ENCODE data around the gene CBY1.

The CBY1 gene

GRCh38 chr22:38706101-38706900 is 49.9 kb downstream of the CBY1 start:
- H3K27me3 ChIP-seq (ENCODE audit: control insufficient read depth, insufficient read depth, low read length) = no peaks in the 10 kb centered on the region
- H3K4me2 ChIP-seq (ENCODE audit: low read length) = peak overlapping the region; percentile 82
- peak overlapping the region; percentile 73 for H3K4me3 ChIP-seq (ENCODE audit: low read length)
- H3K4me1 ChIP-seq (ENCODE audit: control insufficient read depth, insufficient read depth, low read length) = peaks cover 27% of the 10 kb centered on the region
- no peaks in the 10 kb centered on the region for H3K36me3 ChIP-seq (ENCODE audit: insufficient read depth, low read length)
- peak overlapping the region; percentile 93 for H3K9ac ChIP-seq (ENCODE audit: low read depth, low read length)
- H3K9me3 ChIP-seq (replicated peaks; ENCODE audit: low read length) = no peaks in the 10 kb centered on the region

- H3K4me1 ChIP-seq (ENCODE audit: control insufficient read depth, insufficient read depth, low read length) = peaks cover 21% of the 10 kb centered on the region
- peak overlapping the region; percentile 73 for H3K4me3 ChIP-seq (ENCODE audit: low read length)
- H3K9me3 ChIP-seq (replicated peaks; ENCODE audit: low read length) = no peaks in the 10 kb centered on the region
- peak overlapping the region; percentile 93 for H3K9ac ChIP-seq (ENCODE audit: low read depth, low read length)
- H3K27me3 ChIP-seq (ENCODE audit: control insufficient read depth, insufficient read depth, low read length) = no peaks in the 10 kb centered on the region
- no peaks in the 10 kb centered on the region for H3K36me3 ChIP-seq (ENCODE audit: insufficient read depth, low read length)
- peak overlapping the region; percentile 82 for H3K4me2 ChIP-seq (ENCODE audit: low read length)
Observed at GRCh38 chr22:38706901-38707195, 50.4 kb downstream of the CBY1 start.

- Histone ChIP-seq H3K4me3 (ENCODE audit: low read length) (peak overlapping the region; percentile 73), H3K27me3 (ENCODE audit: control insufficient read depth, insufficient read depth, low read length) (no peaks in the 10 kb centered on the region), H3K36me3 (ENCODE audit: insufficient read depth, low read length) (peaks cover under 1% of the 10 kb centered on the region), H3K9ac (ENCODE audit: low read depth, low read length) (peak overlapping the region; percentile 93), H3K9me3 (replicated peaks; ENCODE audit: low read length) (no peaks in the 10 kb centered on the region), H3K4me1 (ENCODE audit: control insufficient read depth, insufficient read depth, low read length) (peaks cover 21% of the 10 kb centered on the region), H3K4me2 (ENCODE audit: low read length) (peak overlapping the region; percentile 82)
Observed at GRCh38 chr22:38707346-38707745, 50.9 kb downstream of the CBY1 start.

- Histone ChIP-seq H3K36me3 (ENCODE audit: insufficient read depth, low read length) (peaks cover 6% of the 10 kb centered on the region), H3K4me3 (ENCODE audit: low read length) (no peak overlapping the region), H3K4me2 (ENCODE audit: low read length) (peak overlapping the region; percentile 82), H3K9me3 (replicated peaks; ENCODE audit: low read length) (no peaks in the 10 kb centered on the region), H3K4me1 (ENCODE audit: control insufficient read depth, insufficient read depth, low read length) (peaks cover 21% of the 10 kb centered on the region), H3K27me3 (ENCODE audit: control insufficient read depth, insufficient read depth, low read length) (no peaks in the 10 kb centered on the region), H3K9ac (ENCODE audit: low read depth, low read length) (no peak overlapping the region)
Observed at GRCh38 chr22:38707984-38708383, 51.5 kb downstream of the CBY1 start.

- Histone ChIP-seq H3K9ac (ENCODE audit: low read depth, low read length) (no peak overlapping the region), H3K4me1 (ENCODE audit: control insufficient read depth, insufficient read depth, low read length) (peaks cover 21% of the 10 kb centered on the region), H3K4me2 (ENCODE audit: low read length) (no peak overlapping the region), H3K27me3 (ENCODE audit: control insufficient read depth, insufficient read depth, low read length) (no peaks in the 10 kb centered on the region), H3K4me3 (ENCODE audit: low read length) (no peak overlapping the region), H3K36me3 (ENCODE audit: insufficient read depth, low read length) (peaks cover 6% of the 10 kb centered on the region), H3K9me3 (replicated peaks; ENCODE audit: low read length) (no peaks in the 10 kb centered on the region)
Observed at GRCh38 chr22:38709306-38709705, 52.9 kb downstream of the CBY1 start.

GRCh38 chr22:38710351-38710750 is 53.9 kb downstream of the CBY1 start:
- no peak overlapping the region for H3K4me2 ChIP-seq (ENCODE audit: low read length)
- H3K4me1 ChIP-seq (ENCODE audit: control insufficient read depth, insufficient read depth, low read length) = peaks cover 13% of the 10 kb centered on the region
- H3K9ac ChIP-seq (ENCODE audit: low read depth, low read length) = no peak overlapping the region
- no peaks in the 10 kb centered on the region for H3K9me3 ChIP-seq (replicated peaks; ENCODE audit: low read length)
- H3K27me3 ChIP-seq (ENCODE audit: control insufficient read depth, insufficient read depth, low read length) = no peaks in the 10 kb centered on the region
- no peak overlapping the region for H3K4me3 ChIP-seq (ENCODE audit: low read length)
- peaks cover 6% of the 10 kb centered on the region for H3K36me3 ChIP-seq (ENCODE audit: insufficient read depth, low read length)

GRCh38 chr22:38710866-38711265 is 54.4 kb downstream of the CBY1 start:
- Histone ChIP-seq H3K4me1 (ENCODE audit: control insufficient read depth, insufficient read depth, low read length) (peaks cover 13% of the 10 kb centered on the region), H3K27me3 (ENCODE audit: control insufficient read depth, insufficient read depth, low read length) (no peaks in the 10 kb centered on the region), H3K36me3 (ENCODE audit: insufficient read depth, low read length) (peaks cover 9% of the 10 kb centered on the region), H3K9ac (ENCODE audit: low read depth, low read length) (no peak overlapping the region), H3K9me3 (replicated peaks; ENCODE audit: low read length) (no peaks in the 10 kb centered on the region), H3K4me3 (ENCODE audit: low read length) (no peak overlapping the region), H3K4me2 (ENCODE audit: low read length) (no peak overlapping the region)

- H3K9ac ChIP-seq (ENCODE audit: low read depth, low read length) = no peak overlapping the region
- H3K9me3 ChIP-seq (replicated peaks; ENCODE audit: low read length) = no peaks in the 10 kb centered on the region
- peaks cover 5% of the 10 kb centered on the region for H3K4me1 ChIP-seq (ENCODE audit: control insufficient read depth, insufficient read depth, low read length)
- no peak overlapping the region for H3K4me3 ChIP-seq (ENCODE audit: low read length)
- no peaks in the 10 kb centered on the region for H3K27me3 ChIP-seq (ENCODE audit: control insufficient read depth, insufficient read depth, low read length)
- peaks cover 25% of the 10 kb centered on the region for H3K36me3 ChIP-seq (ENCODE audit: insufficient read depth, low read length)
- no peak overlapping the region for H3K4me2 ChIP-seq (ENCODE audit: low read length)
Observed at GRCh38 chr22:38712486-38713207, 56.2 kb downstream of the CBY1 start.

GRCh38 chr22:38713921-38714320 is 57.5 kb downstream of the CBY1 start:
- peaks cover 25% of the 10 kb centered on the region for H3K36me3 ChIP-seq (ENCODE audit: insufficient read depth, low read length)
- H3K4me2 ChIP-seq (ENCODE audit: low read length) = no peak overlapping the region
- no peak overlapping the region for H3K4me3 ChIP-seq (ENCODE audit: low read length)
- H3K27me3 ChIP-seq (ENCODE audit: control insufficient read depth, insufficient read depth, low read length) = no peaks in the 10 kb centered on the region
- no peak overlapping the region for H3K9ac ChIP-seq (ENCODE audit: low read depth, low read length)
- no peaks in the 10 kb centered on the region for H3K9me3 ChIP-seq (replicated peaks; ENCODE audit: low read length)
- H3K4me1 ChIP-seq (ENCODE audit: control insufficient read depth, insufficient read depth, low read length) = peaks cover 11% of the 10 kb centered on the region

- Histone ChIP-seq H3K4me2 (ENCODE audit: low read length) (no peak overlapping the region), H3K27me3 (ENCODE audit: control insufficient read depth, insufficient read depth, low read length) (no peaks in the 10 kb centered on the region), H3K9me3 (replicated peaks; ENCODE audit: low read length) (no peaks in the 10 kb centered on the region), H3K36me3 (ENCODE audit: insufficient read depth, low read length) (peaks cover 25% of the 10 kb centered on the region), H3K4me1 (ENCODE audit: control insufficient read depth, insufficient read depth, low read length) (peaks cover 19% of the 10 kb centered on the region), H3K4me3 (ENCODE audit: low read length) (no peak overlapping the region), H3K9ac (ENCODE audit: low read depth, low read length) (no peak overlapping the region)
Observed at GRCh38 chr22:38715176-38715764, 58.8 kb downstream of the CBY1 start.

- Histone ChIP-seq H3K36me3 (ENCODE audit: insufficient read depth, low read length) (peaks cover 28% of the 10 kb centered on the region), H3K27me3 (ENCODE audit: control insufficient read depth, insufficient read depth, low read length) (no peaks in the 10 kb centered on the region), H3K9me3 (replicated peaks; ENCODE audit: low read length) (no peaks in the 10 kb centered on the region), H3K4me2 (ENCODE audit: low read length) (no peak overlapping the region), H3K4me3 (ENCODE audit: low read length) (no peak overlapping the region), H3K9ac (ENCODE audit: low read depth, low read length) (no peak overlapping the region), H3K4me1 (ENCODE audit: control insufficient read depth, insufficient read depth, low read length) (peaks cover 19% of the 10 kb centered on the region)
Observed at GRCh38 chr22:38715852-38716251, 59.4 kb downstream of the CBY1 start.
